ENCODE measurements around the gene RPL38. TPM values are rescaled to one million over a fixed set of nuclear protein-coding genes. Genes with fewer than 3 reads are reported as not detected.

RPL38 gene
- total RNA-seq, 1 donor from 2014 or later: 243 TPM

DNA sequence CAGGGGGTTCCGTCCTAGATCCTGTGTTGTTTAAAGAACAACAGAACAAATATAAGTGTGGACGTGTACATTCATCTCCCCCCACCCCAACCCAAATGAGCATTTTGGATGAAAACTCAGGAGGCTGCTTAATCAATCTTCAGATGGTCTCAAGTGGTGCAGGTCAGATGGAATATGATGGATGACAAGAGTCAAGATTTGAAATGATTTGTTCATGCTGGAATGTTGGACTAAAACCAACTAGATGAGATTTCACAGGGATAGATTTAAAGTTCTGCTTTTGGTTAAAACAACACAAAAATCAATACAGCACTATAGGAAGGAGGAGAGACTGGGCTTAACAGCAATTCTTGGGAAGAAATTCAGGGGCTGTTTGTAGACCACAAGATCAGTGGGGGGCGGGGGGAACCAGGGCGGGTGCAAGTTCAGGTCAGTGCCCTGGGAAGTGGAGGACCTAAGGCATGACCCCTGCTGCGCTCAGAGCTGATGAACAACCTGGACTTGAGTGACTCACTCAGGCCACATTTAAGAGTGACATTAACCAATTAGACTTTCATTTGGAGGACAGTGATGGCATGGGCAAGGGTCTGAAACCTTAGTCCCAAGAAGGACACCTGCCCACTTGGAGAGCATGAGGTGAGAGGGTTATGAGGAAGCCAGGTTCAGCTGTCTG is 25.0 kb downstream of the RPL38 start:
- Histone ChIP-seq H3K4me1 (no peaks in the 10 kb centered on the region), H3K36me3 (peaks cover under 1 to 10% of the 10 kb centered on the region in 2 donors), H3K9me3 (no peaks in the 10 kb centered on the region), H3K4me3 (no peak overlapping the region), H3K27ac (no peak overlapping the region), H3K27me3 (no peaks in the 10 kb centered on the region)
- no peak for DNase-seq (ENCODE audit: low spot score in 2 of 2)
- no peak for TF ChIP-seq CTCF (IDR thresholded peaks at IDR 0.05)
- intact Hi-C loops (cut with DNase I): no loop called here

- Histone ChIP-seq H3K27me3 (no peaks in the 10 kb centered on the region), H3K9me3 (no peaks in the 10 kb centered on the region), H3K27ac (no peak overlapping the region), H3K4me3 (no peak overlapping the region), H3K36me3 (peaks cover 0 to 5% of the 10 kb centered on the region in 2 donors), H3K4me1 (no peaks in the 10 kb centered on the region)
- DNase-seq (ENCODE audit: low spot score in 2 of 2): no peak
- intact Hi-C loops (cut with DNase I): no loop called here
- no peak for TF ChIP-seq CTCF (IDR thresholded peaks at IDR 0.05)
Measured at GRCh38 chr17:74230896-74231295, 27.4 kb downstream of the RPL38 start.

- no peaks in the 10 kb centered on the region for H3K27me3 ChIP-seq
- H3K4me1 ChIP-seq: no peaks in the 10 kb centered on the region
- no peak for DNase-seq (ENCODE audit: low spot score in 2 of 2)
- intact Hi-C loops (cut with DNase I): no loop called here
- no peaks in the 10 kb centered on the region for H3K9me3 ChIP-seq
- peaks cover 0 to 8% of the 10 kb centered on the region in 2 donors for H3K36me3 ChIP-seq
- no peak overlapping the region for H3K4me3 ChIP-seq
- no peak overlapping the region for H3K27ac ChIP-seq
- TF ChIP-seq CTCF (IDR thresholded peaks at IDR 0.05): no peak
Measured at GRCh38 chr17:74231928-74232907, 28.7 kb downstream of the RPL38 start.

- Histone ChIP-seq H3K36me3 (peaks cover 0 to 9% of the 10 kb centered on the region in 2 donors), H3K9me3 (no peaks in the 10 kb centered on the region), H3K27ac (no peak overlapping the region), H3K4me1 (no peaks in the 10 kb centered on the region), H3K27me3 (no peaks in the 10 kb centered on the region), H3K4me3 (no peak overlapping the region)
- no peak for TF ChIP-seq CTCF (IDR thresholded peaks at IDR 0.05)
- no peak for DNase-seq (ENCODE audit: low spot score in 2 of 2)
- intact Hi-C loops (cut with DNase I): no loop called here
Measured at GRCh38 chr17:74233937-74234336, 30.5 kb downstream of the RPL38 start.

DNA sequence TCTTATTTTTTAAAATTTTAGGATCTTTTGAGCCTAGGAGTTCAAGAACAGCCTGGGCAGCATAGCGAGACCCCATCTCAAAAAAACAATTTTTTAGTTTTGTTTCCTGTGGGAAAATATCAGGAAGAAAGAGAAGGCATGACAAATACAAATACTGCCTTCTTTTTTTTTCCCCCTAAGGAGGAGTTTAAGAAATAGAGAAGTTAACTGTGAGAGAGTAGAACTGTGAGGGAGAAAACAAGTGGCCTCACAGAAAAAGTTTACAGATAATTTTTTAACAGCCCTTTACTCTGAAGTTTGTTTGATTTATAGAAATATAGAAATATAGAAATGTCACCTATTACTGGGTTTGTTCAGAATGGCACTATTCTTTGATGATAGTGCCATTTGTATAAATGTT is 31.0 kb downstream of the RPL38 start:
- no peak for DNase-seq (ENCODE audit: low spot score in 2 of 2)
- no peak overlapping the region for H3K4me3 ChIP-seq
- no peaks in the 10 kb centered on the region for H3K27me3 ChIP-seq
- H3K36me3 ChIP-seq: peaks cover 0 to 9% of the 10 kb centered on the region in 2 donors
- no peak overlapping the region for H3K27ac ChIP-seq
- no peaks in the 10 kb centered on the region for H3K9me3 ChIP-seq
- H3K4me1 ChIP-seq: no peaks in the 10 kb centered on the region
- TF ChIP-seq CTCF (IDR thresholded peaks at IDR 0.05): no peak
- intact Hi-C loops (cut with DNase I): no loop called here
